Naive thymus-derived CD4-positive, alpha-beta T cell (primary cell): ENCODE results near the gene ADAMTSL5. TPM values are rescaled to one million over a fixed set of nuclear protein-coding genes. Genes with fewer than 3 reads are reported as not detected.

Source experiments
- ATAC-seq: fragments of 150-1000 bp; cut with Tn5 transposase; 2 replicates; pipeline ENCODE4 v1.10.0; 2021; ENCODE audit warnings: mild to moderate bottlenecking, moderate library complexity
- CTCF ChIA-PET: fragments of 350-600 bp; sonication (Branson Sonifier 250); formaldehyde crosslinking; loops from one replicate; lab custom pipeline; 2021; ENCODE audit warnings: antibody characterized with exemption; lab: Charles Lee
- POLR2A ChIA-PET: fragments of 350-600 bp; sonication (Branson Sonifier 250); formaldehyde crosslinking; loops from one replicate; lab custom pipeline; 2021; ENCODE audit warnings: antibody characterized with exemption, inconsistent platforms; lab: Charles Lee
- DNase-seq, 9 donors: peaks; one replicate each; pipeline versions ENCODE4 v3.0.0 to v3.0.0-alpha.2; 2020 to 2022; ENCODE audit warnings: mixed read lengths in 1 of 9
- H3K27ac ChIP-seq: one replicate; pipeline ENCODE4 v1.7.0; 2013; ENCODE audit warnings: mild to moderate bottlenecking, low read depth, low read length, moderate library complexity
- H3K27me3 ChIP-seq, 2 donors: one replicate each; pipeline ENCODE4 v1.7.0; 2013; ENCODE audit warnings: low read length in 2 of 2, mild to moderate bottlenecking in 2 of 2, moderate library complexity in 2 of 2; ENCODE audit not compliant: control insufficient read depth in 2 of 2, insufficient read depth in 2 of 2
- H3K36me3 ChIP-seq, 3 experiments: 1 replicate in 2 of 3; 2 replicates in 1 of 3; pipeline ENCODE4 v1.7.0; 2013; ENCODE audit warnings: low read length in 3 of 3, mild to moderate bottlenecking in 3 of 3, moderate library complexity in 1 of 3; ENCODE audit not compliant: insufficient read depth in 3 of 3, control insufficient read depth in 2 of 3
- H3K4me1 ChIP-seq, 2 donors: one replicate each; pipeline ENCODE4 v1.7.0; 2013; ENCODE audit warnings: low read length in 2 of 2, mild to moderate bottlenecking in 2 of 2, moderate library complexity in 1 of 2; ENCODE audit not compliant: control insufficient read depth in 2 of 2, insufficient read depth in 2 of 2
- H3K4me3 ChIP-seq: 2 replicates; pipeline ENCODE4 v1.7.0; 2013; ENCODE audit warnings: mild to moderate bottlenecking, low read length
- H3K9me3 ChIP-seq, 3 experiments: 1 replicate in 2 of 3; 2 replicates in 1 of 3; pipeline ENCODE4 v1.7.0; 2013; ENCODE audit warnings: low read length in 3 of 3; ENCODE audit not compliant: control insufficient read depth in 2 of 3
- H3K27ac Mint-ChIP-seq, 9 donors: one replicate each; pipeline ENCODE4 v1.8.0; 2020 to 2022; ENCODE audit warnings: mixed read lengths in 9 of 9, mild to moderate bottlenecking in 8 of 9, moderate library complexity in 5 of 9, inconsistent platforms in 2 of 9
- H3K27me3 Mint-ChIP-seq, 5 donors: one replicate each; pipeline ENCODE4 v1.8.0; 2021 to 2022; ENCODE audit warnings: mixed read lengths in 5 of 5, mild to moderate bottlenecking in 1 of 5
- H3K36me3 Mint-ChIP-seq, 5 donors: one replicate each; pipeline ENCODE4 v1.8.0; 2020 to 2022; ENCODE audit warnings: mixed read lengths in 5 of 5, mild to moderate bottlenecking in 3 of 5, inconsistent platforms in 1 of 5
- H3K4me1 Mint-ChIP-seq, 7 donors: one replicate each; pipeline ENCODE4 v1.8.0; 2020 to 2022; ENCODE audit warnings: mixed read lengths in 7 of 7, mild to moderate bottlenecking in 3 of 7, inconsistent platforms in 1 of 7
- H3K4me3 Mint-ChIP-seq, 10 donors: one replicate each; pipeline ENCODE4 v1.8.0; 2020 to 2022; ENCODE audit warnings: mild to moderate bottlenecking in 10 of 10, mixed read lengths in 10 of 10, moderate library complexity in 6 of 10, inconsistent platforms in 2 of 10
- H3K9me3 Mint-ChIP-seq, 11 donors: one replicate each; pipeline ENCODE4 v1.8.0; 2020 to 2022; ENCODE audit warnings: mixed read lengths in 11 of 11, mild to moderate bottlenecking in 4 of 11, inconsistent platforms in 1 of 11, moderate library complexity in 1 of 11
- intact Hi-C, 2 donors: fragments of 100-400 bp; cut with micrococcal nuclease; formaldehyde crosslinking; loops; one replicate each; pipeline ENCODE4 v1.15.1; 2023
- polyA plus RNA-seq, 2 donors: library from polyadenylated mRNA; unstranded; fragments of 300-500 nt; fragmentation: Illumina TruSeq; gene quantifications; one replicate each; pipeline ENCODE4 v1.2.3, GENCODE V29; 2021
- total RNA-seq, 6 experiments: library from RNA in 5 of 6; stranded (reverse) in 5 of 6; gene quantifications; 1 replicate in 5 of 6; 2 replicates in 1 of 6; pipeline ENCODE4 v1.2.3 and lab custom pipeline; 2021 to 2026

Gene ADAMTSL5
- total and polyA plus RNA-seq, 7 experiments from 2014 or later = 3.6 to 9.9 (median 6.0) TPM

GRCh38 chr19:1505012-1505411 is 7.8 kb downstream of the ADAMTSL5 start:
- peak overlapping the region in 1 of 10 donors; percentile 23 for H3K4me3 Mint-ChIP-seq
- H3K36me3 Mint-ChIP-seq = peaks cover 0 to 3% (median 0%) of the 10 kb centered on the region in 5 donors
- Histone ChIP-seq H3K4me3 (no peak overlapping the region), H3K27me3 (peaks cover 0 to 5% of the 10 kb centered on the region in 2 donors), H3K9me3 (no peaks in the 10 kb centered on the region), H3K27ac (no peak overlapping the region), H3K36me3 (no peaks in the 10 kb centered on the region), H3K4me1 (peaks cover 4 to 6% of the 10 kb centered on the region in 2 donors)
- H3K4me1 Mint-ChIP-seq = peaks cover 7 to 21% (median 18%) of the 10 kb centered on the region in 7 donors
- POLR2A ChIA-PET = interaction anchor here (0.6 kb wide), 1 partner anchor 82 kb away, joined by 5 read pairs; no protein-coding TSS in a partner anchor
- DNase-seq (no peak), ATAC-seq (no peak)
- peaks cover 0 to 5% (median 0%) of the 10 kb centered on the region in 11 donors for H3K9me3 Mint-ChIP-seq
- CTCF ChIA-PET = interaction anchor here (0.6 to 1.0 kb wide), 3 partner anchors 14 to 280 kb away, joined by 3 to 5 read pairs (median 3); partner anchors contain the start of gene REEP6
- H3K27ac Mint-ChIP-seq = peak overlapping the region in 2 of 9 donors; percentile 55 to 63
- intact Hi-C loops = no loop called here
- peaks cover 0 to 31% (median 4%) of the 10 kb centered on the region in 5 donors for H3K27me3 Mint-ChIP-seq

GRCh38 chr19:1503925-1504773 is 8.7 kb downstream of the ADAMTSL5 start:
- DNase-seq (no peak), ATAC-seq (no peak)
- Mint-ChIP-seq H3K27ac (peak overlapping the region in 1 of 9 donors; percentile 34), H3K27me3 (peaks cover 0 to 26% (median 4%) of the 10 kb centered on the region in 5 donors), H3K36me3 (peaks cover 0 to 3% (median 0%) of the 10 kb centered on the region in 5 donors), H3K4me3 (peak overlapping the region in 2 of 10 donors; percentile 25 to 33), H3K9me3 (peaks cover 0 to 5% (median 0%) of the 10 kb centered on the region in 11 donors), H3K4me1 (peaks cover 7 to 17% (median 15%) of the 10 kb centered on the region in 7 donors)
- CTCF ChIA-PET = interaction anchor here (0.6 kb wide), 3 partner anchors 139 to 396 kb away, joined by 3 to 5 read pairs (median 3); no protein-coding TSS in a partner anchor
- POLR2A ChIA-PET = interaction anchor here (0.6 kb wide), 1 partner anchor 83 kb away, joined by 5 read pairs; no protein-coding TSS in a partner anchor
- Histone ChIP-seq H3K9me3 (no peaks in the 10 kb centered on the region), H3K4me3 (no peak overlapping the region), H3K27me3 (peaks cover 0 to 5% of the 10 kb centered on the region in 2 donors), H3K36me3 (no peaks in the 10 kb centered on the region), H3K27ac (no peak overlapping the region), H3K4me1 (peaks cover 4 to 6% of the 10 kb centered on the region in 2 donors)
- intact Hi-C loops = loop anchor here (1.0 kb wide), 2 partner anchors 9 to 10 kb away; partner anchors contain the start of gene ADAMTSL5 (in 1 of the 2)

GRCh38 chr19:1503089-1503924 is 9.5 kb downstream of the ADAMTSL5 start:
- no peak overlapping the region for H3K4me3 ChIP-seq
- peak overlapping the region in 1 of 9 donors; percentile 12 for H3K27ac Mint-ChIP-seq
- ChIA-PET POLR2A (no interaction called here), CTCF (interaction anchor here (0.6 to 0.7 kb wide), 2 partner anchors 40 to 397 kb away, joined by 3 read pairs; no protein-coding TSS in a partner anchor)
- H3K27me3 ChIP-seq = peaks cover 0 to 5% of the 10 kb centered on the region in 2 donors
- H3K4me1 Mint-ChIP-seq = peaks cover 7 to 12% (median 10%) of the 10 kb centered on the region in 7 donors
- no peaks in the 10 kb centered on the region for H3K36me3 ChIP-seq
- intact Hi-C loops = loop anchor here (1.0 kb wide), 2 partner anchors 10 to 11 kb away; partner anchors contain the start of gene ADAMTSL5 (in 1 of the 2)
- DNase-seq = peak in 8 of 9 donors; percentile 50 to 80 (median 53)
- no peaks in the 10 kb centered on the region for H3K9me3 ChIP-seq
- peaks cover 0 to 3% (median 0%) of the 10 kb centered on the region in 5 donors for H3K36me3 Mint-ChIP-seq
- H3K4me1 ChIP-seq = peaks cover 4 to 6% of the 10 kb centered on the region in 2 donors
- H3K9me3 Mint-ChIP-seq = peaks cover 0 to 5% (median 0%) of the 10 kb centered on the region in 11 donors
- peak; percentile 21 for ATAC-seq
- H3K4me3 Mint-ChIP-seq = peak overlapping the region in 2 of 10 donors; percentile 51 to 57
- H3K27ac ChIP-seq = no peak overlapping the region
- peaks cover 0 to 23% (median 4%) of the 10 kb centered on the region in 5 donors for H3K27me3 Mint-ChIP-seq

DNA sequence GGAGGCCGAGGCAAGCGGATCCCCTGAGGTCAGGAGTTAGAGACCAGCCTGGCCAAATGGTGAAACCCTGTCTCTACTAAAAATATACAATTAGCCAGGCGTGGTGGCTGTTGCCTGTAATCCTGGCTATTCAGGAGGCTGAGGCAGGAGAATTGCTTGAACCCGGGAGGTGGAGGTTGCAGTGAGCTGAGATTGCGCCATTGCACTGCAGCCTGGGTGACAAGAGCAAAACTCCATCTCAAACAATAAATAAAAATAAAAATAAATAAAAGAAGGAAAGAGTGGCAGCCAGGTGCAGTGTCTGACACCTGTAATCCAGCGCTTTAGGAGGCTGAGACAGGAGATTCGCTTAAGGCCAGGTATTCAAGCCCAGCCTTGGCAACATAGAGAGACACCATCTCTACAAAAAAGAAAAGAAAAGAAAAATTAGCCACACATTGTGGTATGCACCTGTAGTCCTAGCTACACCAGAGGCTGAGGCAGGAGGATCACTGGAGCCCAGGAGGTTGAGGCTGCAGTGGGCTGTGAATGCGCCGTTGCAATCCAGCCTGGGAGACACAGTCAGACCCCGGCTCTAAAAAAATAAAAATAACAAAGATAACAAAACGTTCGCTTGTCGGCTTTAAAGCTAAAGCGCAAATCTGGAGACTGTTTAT is 10.3 kb downstream of the ADAMTSL5 start:
- intact Hi-C loops = loop anchor here (1.0 kb wide), 2 partner anchors 11 to 12 kb away; partner anchors contain the start of gene ADAMTSL5 (in 1 of the 2)
- no peaks in the 10 kb centered on the region for H3K36me3 ChIP-seq
- ChIA-PET POLR2A (no interaction called here), CTCF (interaction anchor here (0.7 kb wide), 1 partner anchor 39 kb away, joined by 3 read pairs; no protein-coding TSS in a partner anchor)
- ATAC-seq (no peak), DNase-seq (no peak)
- Mint-ChIP-seq H3K4me3 (peak overlapping the region in 1 of 10 donors; percentile 57), H3K9me3 (peaks cover 0 to under 1% (median 0%) of the 10 kb centered on the region in 11 donors), H3K27me3 (peaks cover 0 to 18% (median 4%) of the 10 kb centered on the region in 5 donors), H3K36me3 (no peaks in the 10 kb centered on the region), H3K27ac (no peak overlapping the region), H3K4me1 (peaks cover 2 to 8% (median 5%) of the 10 kb centered on the region in 7 donors)
- H3K9me3 ChIP-seq = no peaks in the 10 kb centered on the region
- peaks cover 3 to 5% of the 10 kb centered on the region in 2 donors for H3K4me1 ChIP-seq
- peaks cover 0 to 5% of the 10 kb centered on the region in 2 donors for H3K27me3 ChIP-seq
- no peak overlapping the region for H3K4me3 ChIP-seq
- H3K27ac ChIP-seq = no peak overlapping the region

GRCh38 chr19:1501200-1501595 is 11.6 kb downstream of the ADAMTSL5 start:
- CTCF ChIA-PET = no interaction called here
- intact Hi-C loops = no loop called here
- H3K9me3 Mint-ChIP-seq = peaks cover 0 to 1% (median 0%) of the 10 kb centered on the region in 11 donors
- H3K27ac Mint-ChIP-seq = no peak overlapping the region
- POLR2A ChIA-PET = no interaction called here
- Histone ChIP-seq H3K4me3 (no peak overlapping the region), H3K9me3 (no peaks in the 10 kb centered on the region), H3K27me3 (peaks cover 0 to 5% of the 10 kb centered on the region in 2 donors), H3K27ac (no peak overlapping the region), H3K36me3 (no peaks in the 10 kb centered on the region), H3K4me1 (no peaks in the 10 kb centered on the region)
- peaks cover 0 to 17% (median 4%) of the 10 kb centered on the region in 5 donors for H3K27me3 Mint-ChIP-seq
- H3K4me3 Mint-ChIP-seq = no peak overlapping the region
- peaks cover 0 to 6% (median 3%) of the 10 kb centered on the region in 7 donors for H3K4me1 Mint-ChIP-seq
- DNase-seq = no peak
- ATAC-seq = no peak
- no peaks in the 10 kb centered on the region for H3K36me3 Mint-ChIP-seq
